ENCODE measurements around the gene PROS1.
A peak's percentile ranks its signal among the peaks of the same experiment; 100 is the strongest.

The PROS1 gene

DNA sequence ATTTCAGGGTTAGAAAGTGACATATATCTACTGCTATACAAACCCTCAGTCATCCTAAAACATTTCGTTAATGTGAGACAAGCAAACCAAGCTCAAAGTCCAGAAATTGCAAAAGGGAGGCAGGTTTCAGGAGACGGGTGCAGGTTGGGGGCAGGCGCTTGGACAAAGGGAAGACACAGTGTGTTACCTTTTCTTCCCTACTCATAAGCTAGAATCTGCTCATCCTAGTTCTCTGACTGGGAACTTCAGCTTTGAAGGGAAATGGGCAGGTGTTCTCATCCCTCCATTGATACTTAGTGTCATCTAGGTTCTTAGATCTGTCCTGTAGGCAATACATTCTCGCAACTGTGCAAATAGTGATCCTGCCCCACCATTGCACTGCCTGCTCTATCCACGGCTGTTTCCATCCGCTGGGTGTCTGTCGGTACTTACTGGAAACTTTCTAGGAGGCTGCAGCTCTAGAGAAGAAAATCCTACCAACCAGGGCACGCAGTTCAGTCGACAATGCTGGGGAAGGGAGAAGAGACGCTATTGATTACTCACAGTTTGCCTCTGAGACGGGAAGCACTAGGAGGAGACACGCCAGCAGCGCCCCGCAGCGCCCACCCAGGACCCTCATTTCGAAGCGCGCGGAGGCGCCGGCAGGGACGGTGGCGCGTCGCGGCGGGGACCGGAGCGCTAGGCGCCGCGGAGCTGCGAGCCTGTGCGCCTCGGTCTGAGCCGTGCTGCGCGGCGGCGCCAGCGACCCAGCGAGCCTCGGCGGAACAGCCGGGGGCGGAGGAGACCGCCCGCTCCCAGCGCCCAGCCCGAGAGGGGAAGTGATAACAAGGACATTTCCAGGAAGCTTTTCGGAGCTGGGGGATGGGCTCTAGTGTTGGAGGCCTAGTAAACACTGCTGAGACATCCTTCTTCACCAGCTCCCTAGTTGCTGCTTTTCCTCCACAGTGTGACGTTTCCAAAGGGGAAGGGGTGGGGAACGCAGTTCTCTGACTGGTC lies at the start of gene PROS1:
PROS1 (minus strand) TSS at position 766 of the 996 bp plus-strand sequence; CDS start at position 619, 147 bp downstream.
- H3K27me3 Mint-ChIP-seq, result peaks cover 11% of the 10 kb centered on the region
- H3K4me3 Mint-ChIP-seq, result peak within 1 kb of the TSS; percentile 85
- no peaks in the 10 kb centered on the region for H3K36me3 Mint-ChIP-seq
- peaks cover 12% of the 10 kb centered on the region for H3K4me1 Mint-ChIP-seq
- no peaks in the 10 kb centered on the region for H3K9me3 Mint-ChIP-seq
- H3K27ac Mint-ChIP-seq, result peak within 1 kb of the TSS; percentile 72

- no peaks in the 10 kb centered on the region for H3K27me3 Mint-ChIP-seq
- no peak overlapping the region for H3K4me3 Mint-ChIP-seq
- no peaks in the 10 kb centered on the region for H3K4me1 Mint-ChIP-seq
- H3K27ac Mint-ChIP-seq, result no peak overlapping the region
- H3K36me3 Mint-ChIP-seq, result peaks cover 1% of the 10 kb centered on the region
- H3K9me3 Mint-ChIP-seq, result no peaks in the 10 kb centered on the region
Observed at GRCh38 chr3:94020293-94020692, 46.6 kb upstream of the PROS1 start.

DNA sequence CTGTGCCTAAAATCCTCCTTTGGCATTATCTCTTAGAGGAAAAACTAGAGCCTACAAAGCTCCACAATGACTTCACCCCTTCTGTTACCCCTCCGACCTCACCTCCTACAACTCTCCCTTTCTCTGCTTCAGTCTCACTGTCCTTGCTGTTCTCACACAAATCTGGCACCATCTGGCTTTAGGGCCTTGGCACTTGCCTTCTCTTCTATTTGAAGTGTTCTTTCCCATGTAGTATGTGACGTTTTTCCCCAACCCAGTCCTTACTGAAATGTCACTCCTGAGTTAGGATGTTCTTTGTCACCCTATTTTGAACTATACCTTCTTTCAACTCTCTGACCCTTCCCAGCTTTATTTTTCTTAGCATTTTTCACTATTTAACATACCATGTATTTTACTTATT lies 46.0 kb upstream of the PROS1 start:
- H3K9me3 Mint-ChIP-seq, result no peaks in the 10 kb centered on the region
- peaks cover 6% of the 10 kb centered on the region for H3K4me1 Mint-ChIP-seq
- H3K27ac Mint-ChIP-seq, result no peak overlapping the region
- no peaks in the 10 kb centered on the region for H3K27me3 Mint-ChIP-seq
- peaks cover 1% of the 10 kb centered on the region for H3K36me3 Mint-ChIP-seq
- no peak overlapping the region for H3K4me3 Mint-ChIP-seq

GRCh38 chr3:94015025-94015424 lies 41.3 kb upstream of the PROS1 start:
- Mint-ChIP-seq H3K36me3 (peaks cover 5% of the 10 kb centered on the region), H3K27me3 (no peaks in the 10 kb centered on the region), H3K4me3 (no peak overlapping the region), H3K4me1 (peaks cover 34% of the 10 kb centered on the region), H3K27ac (peak overlapping the region; percentile 48), H3K9me3 (no peaks in the 10 kb centered on the region)

GRCh38 chr3:94012185-94012584 lies 38.5 kb upstream of the PROS1 start:
- Mint-ChIP-seq H3K27ac (peak overlapping the region; percentile 36), H3K4me1 (peaks cover 34% of the 10 kb centered on the region), H3K27me3 (no peaks in the 10 kb centered on the region), H3K4me3 (no peak overlapping the region), H3K9me3 (no peaks in the 10 kb centered on the region), H3K36me3 (peaks cover 4% of the 10 kb centered on the region)

DNA sequence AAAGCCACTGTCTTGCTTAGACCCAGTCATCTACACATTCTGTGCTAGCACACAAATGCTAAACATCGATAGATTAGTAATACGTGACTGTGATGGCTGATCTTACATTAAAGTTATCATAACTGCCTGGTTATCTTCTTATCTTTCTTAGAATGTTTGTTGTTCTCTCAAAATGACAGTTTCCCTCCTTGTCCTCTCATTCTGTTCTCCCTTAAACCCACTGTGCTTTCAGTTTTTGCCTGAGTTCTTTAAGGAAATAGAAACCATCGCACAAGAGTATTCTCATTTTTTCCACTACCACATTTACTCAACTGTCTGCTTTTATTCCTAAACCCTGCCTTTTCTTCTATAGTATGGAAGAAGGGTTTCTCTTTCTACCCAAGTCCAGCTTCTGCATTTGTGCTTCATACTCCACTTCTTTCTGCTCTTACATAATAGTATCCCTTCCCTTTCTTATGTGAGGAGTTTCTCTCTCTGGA lies 37.6 kb upstream of the PROS1 start:
- Mint-ChIP-seq H3K9me3 (no peaks in the 10 kb centered on the region), H3K4me1 (peaks cover 34% of the 10 kb centered on the region), H3K27me3 (no peaks in the 10 kb centered on the region), H3K4me3 (no peak overlapping the region), H3K36me3 (peaks cover 4% of the 10 kb centered on the region), H3K27ac (peak overlapping the region; percentile 1)

GRCh38 chr3:94009608-94010007 lies 35.9 kb upstream of the PROS1 start:
- H3K27me3 Mint-ChIP-seq, result no peaks in the 10 kb centered on the region
- no peaks in the 10 kb centered on the region for H3K9me3 Mint-ChIP-seq
- H3K4me3 Mint-ChIP-seq, result no peak overlapping the region
- H3K4me1 Mint-ChIP-seq, result peaks cover 28% of the 10 kb centered on the region
- no peak overlapping the region for H3K27ac Mint-ChIP-seq
- peaks cover 4% of the 10 kb centered on the region for H3K36me3 Mint-ChIP-seq

DNA sequence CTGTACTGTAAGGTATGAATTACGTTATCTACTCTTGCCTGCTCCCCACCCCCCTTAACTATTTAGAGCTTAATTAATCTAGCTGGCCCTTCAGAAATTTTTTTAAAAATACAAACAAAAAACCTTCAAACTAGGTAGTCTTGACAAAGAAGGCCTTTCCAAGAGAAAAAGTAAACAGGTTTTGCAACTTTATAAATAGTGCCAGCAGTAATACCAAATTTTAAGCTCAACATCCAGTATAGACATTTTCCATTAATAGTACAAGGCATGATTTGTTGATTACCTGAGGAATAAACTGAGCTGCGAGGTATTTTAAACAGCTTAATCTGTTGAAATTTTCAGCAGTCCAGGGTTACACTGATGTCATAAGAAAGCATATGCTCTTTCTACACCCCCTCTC lies 34.6 kb upstream of the PROS1 start:
- H3K27ac Mint-ChIP-seq, result no peak overlapping the region
- H3K4me1 Mint-ChIP-seq, result peaks cover 29% of the 10 kb centered on the region
- H3K4me3 Mint-ChIP-seq, result no peak overlapping the region
- H3K36me3 Mint-ChIP-seq, result peaks cover 4% of the 10 kb centered on the region
- no peaks in the 10 kb centered on the region for H3K27me3 Mint-ChIP-seq
- no peaks in the 10 kb centered on the region for H3K9me3 Mint-ChIP-seq

GRCh38 chr3:94004301-94004910 lies 30.7 kb upstream of the PROS1 start:
- Mint-ChIP-seq H3K27ac (no peak overlapping the region), H3K9me3 (no peaks in the 10 kb centered on the region), H3K4me3 (peak overlapping the region; percentile 72), H3K27me3 (no peaks in the 10 kb centered on the region), H3K36me3 (no peaks in the 10 kb centered on the region), H3K4me1 (peaks cover 5% of the 10 kb centered on the region)

DNA sequence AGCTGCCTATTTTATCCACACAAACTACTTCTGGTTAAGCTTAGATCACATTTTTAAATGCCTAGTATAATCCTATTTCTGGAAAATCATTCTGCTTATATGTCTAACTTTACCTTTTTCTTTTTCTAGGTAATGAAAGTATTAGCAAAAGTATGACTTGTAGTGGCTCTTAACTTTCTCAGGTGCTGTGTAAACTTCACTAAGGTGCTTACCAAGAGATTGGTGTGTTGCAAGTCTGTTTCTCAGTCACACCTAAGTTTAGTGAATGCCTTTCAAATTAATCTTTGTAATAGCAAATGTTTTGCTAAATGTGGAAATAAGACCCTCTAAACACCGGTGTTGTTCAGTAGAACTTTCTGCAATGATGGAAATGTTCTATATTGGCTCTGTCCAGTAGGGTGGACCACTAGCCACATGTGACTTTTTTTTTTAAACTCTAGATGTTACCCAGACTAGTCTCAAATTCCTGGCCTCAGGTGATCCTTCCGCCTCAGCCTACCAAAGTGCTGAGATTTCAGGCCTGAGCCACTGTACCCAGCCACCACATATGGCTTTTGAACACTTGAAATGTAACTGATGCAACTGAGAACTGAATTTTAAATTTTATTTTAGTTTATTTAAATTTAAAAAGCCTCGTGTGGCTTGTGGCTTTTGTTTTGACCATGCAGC lies 28.3 kb upstream of the PROS1 start:
- Mint-ChIP-seq H3K27ac (no peak overlapping the region), H3K4me1 (peaks cover 5% of the 10 kb centered on the region), H3K27me3 (no peaks in the 10 kb centered on the region), H3K9me3 (no peaks in the 10 kb centered on the region), H3K4me3 (no peak overlapping the region), H3K36me3 (peaks cover 2% of the 10 kb centered on the region)

DNA sequence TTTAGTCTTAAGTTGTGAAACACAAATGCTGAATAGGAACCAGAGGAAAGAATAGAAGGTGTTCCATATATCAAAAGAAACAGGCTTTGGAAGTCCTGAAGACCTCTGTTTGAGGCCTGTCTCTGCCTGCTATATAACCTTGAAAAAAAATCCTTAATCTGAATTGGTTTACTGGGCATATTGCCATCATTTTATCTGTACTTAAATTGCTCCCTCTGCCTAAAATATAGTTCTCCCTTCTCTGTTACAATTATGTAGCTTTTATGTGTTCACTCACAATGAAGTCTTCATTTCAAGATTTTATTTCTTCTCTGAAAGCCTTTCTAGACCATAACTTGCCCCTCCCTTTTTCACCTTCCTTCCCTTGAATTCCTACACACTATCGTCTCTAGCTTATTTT lies 27.5 kb upstream of the PROS1 start:
- Mint-ChIP-seq H3K27ac (no peak overlapping the region), H3K9me3 (no peaks in the 10 kb centered on the region), H3K4me1 (peaks cover 5% of the 10 kb centered on the region), H3K36me3 (peaks cover 2% of the 10 kb centered on the region), H3K27me3 (no peaks in the 10 kb centered on the region), H3K4me3 (no peak overlapping the region)

GRCh38 chr3:93994056-93994455 lies 20.4 kb upstream of the PROS1 start:
- Mint-ChIP-seq H3K9me3 (no peaks in the 10 kb centered on the region), H3K4me3 (no peak overlapping the region), H3K27me3 (no peaks in the 10 kb centered on the region), H3K27ac (no peak overlapping the region), H3K4me1 (no peaks in the 10 kb centered on the region), H3K36me3 (peaks cover 2% of the 10 kb centered on the region)

DNA sequence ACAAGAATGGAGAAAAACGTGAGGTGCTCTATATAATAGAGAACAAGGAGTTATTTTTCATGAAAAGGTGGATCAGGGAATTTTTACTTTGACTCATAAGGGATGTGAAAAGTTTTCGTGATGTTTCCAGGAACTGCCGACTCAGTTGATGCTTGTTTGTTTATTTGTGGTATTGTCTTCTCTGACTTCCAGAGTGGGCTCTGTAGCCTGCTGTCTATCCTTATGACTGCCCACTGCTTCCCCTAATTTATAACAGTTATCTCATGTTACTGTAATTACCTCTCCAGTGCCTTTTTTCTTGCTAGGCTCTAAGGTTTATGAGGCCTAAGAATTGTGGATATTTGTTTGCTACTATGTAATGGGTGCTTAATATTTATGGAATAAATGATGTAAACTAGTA lies 18.5 kb upstream of the PROS1 start:
- Mint-ChIP-seq H3K4me3 (no peak overlapping the region), H3K27ac (no peak overlapping the region), H3K4me1 (no peaks in the 10 kb centered on the region), H3K27me3 (no peaks in the 10 kb centered on the region), H3K9me3 (no peaks in the 10 kb centered on the region), H3K36me3 (peaks cover 2% of the 10 kb centered on the region)

DNA sequence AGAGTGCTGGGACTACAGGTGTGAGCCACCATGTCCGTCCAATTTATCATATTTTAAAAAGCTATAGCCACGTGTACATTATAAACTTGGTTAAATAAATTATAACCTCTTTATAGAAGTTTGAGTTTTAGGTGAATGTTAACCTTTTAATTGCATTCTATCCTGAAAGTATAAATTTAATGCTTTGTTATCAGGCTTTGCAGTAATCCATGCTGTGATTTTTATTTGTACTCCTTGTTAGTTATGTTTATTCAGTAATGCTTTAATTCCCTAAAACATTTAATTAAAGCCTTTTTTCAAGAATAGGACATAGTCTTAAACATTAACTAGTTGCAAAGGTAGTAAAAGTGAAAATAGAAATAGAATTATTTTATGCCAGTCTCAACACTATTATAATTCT lies 17.9 kb upstream of the PROS1 start:
- H3K9me3 Mint-ChIP-seq, result no peaks in the 10 kb centered on the region

GRCh38 chr3:93989241-93989640 lies 15.5 kb upstream of the PROS1 start:
- no peak overlapping the region for H3K4me3 Mint-ChIP-seq
- no peak overlapping the region for H3K27ac Mint-ChIP-seq
- H3K27me3 Mint-ChIP-seq, result no peaks in the 10 kb centered on the region
- no peaks in the 10 kb centered on the region for H3K4me1 Mint-ChIP-seq
- no peaks in the 10 kb centered on the region for H3K9me3 Mint-ChIP-seq
- peaks cover 2% of the 10 kb centered on the region for H3K36me3 Mint-ChIP-seq

More for the DNA sequence above, 17.9 kb upstream of the PROS1 start:
- no peaks in the 10 kb centered on the region for H3K4me1 Mint-ChIP-seq
- no peaks in the 10 kb centered on the region for H3K27me3 Mint-ChIP-seq
- H3K4me3 Mint-ChIP-seq, result no peak overlapping the region
- H3K36me3 Mint-ChIP-seq, result peaks cover 2% of the 10 kb centered on the region
- no peak overlapping the region for H3K27ac Mint-ChIP-seq

DNA sequence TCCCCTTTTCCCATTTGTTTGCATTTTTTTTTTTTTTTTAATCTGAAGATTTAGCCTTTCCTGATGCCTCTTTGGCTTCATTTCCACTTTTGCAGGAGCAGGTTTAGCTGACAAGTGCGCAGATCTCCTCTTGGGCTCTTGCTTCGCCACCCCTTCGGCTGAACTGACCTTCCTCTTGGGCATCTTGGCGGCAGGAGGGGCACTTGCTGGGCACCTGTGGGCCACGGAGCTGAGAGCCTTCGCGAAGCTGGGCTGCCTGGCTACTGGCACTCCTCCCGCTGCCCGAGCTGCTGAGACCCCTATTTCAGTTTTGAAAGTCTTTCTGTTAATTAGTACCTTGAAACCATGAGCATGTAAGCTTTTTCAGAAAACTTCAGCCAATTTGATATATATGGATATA lies 15.1 kb upstream of the PROS1 start:
- Mint-ChIP-seq H3K36me3 (peaks cover 2% of the 10 kb centered on the region), H3K4me3 (no peak overlapping the region), H3K4me1 (no peaks in the 10 kb centered on the region), H3K9me3 (no peaks in the 10 kb centered on the region), H3K27me3 (no peaks in the 10 kb centered on the region), H3K27ac (no peak overlapping the region)

Measured in activated naive CD4-positive, alpha-beta T cell treated with anti-CD3 and anti-CD28 coated beads, Interleukin-2, amount 50 U/mL, for 24 hours (primary cell).